Vagina (tissue), 2 donors: ENCODE data around the gene PLEKHM1. TPM values are rescaled to one million over a fixed set of nuclear protein-coding genes. Genes with fewer than 3 reads are reported as not detected.

Source experiments
- DNase-seq, 2 donors: peaks; one replicate each; pipeline ENCODE4 v3.0.0-alpha.2; 2017; ENCODE audit errors: extremely low spot score in 2 of 2
- H3K27ac ChIP-seq: fragments of 200-600 bp; sonication (generic); one replicate; pipeline ENCODE4 v1.5.1; 2019
- H3K27me3 ChIP-seq: fragments of 200-600 bp; sonication (generic); one replicate; pipeline ENCODE4 v1.5.1; 2019
- H3K36me3 ChIP-seq, 2 donors: fragments of 200-600 bp; sonication (generic); one replicate each; pipeline ENCODE4 v1.5.1; 2017 to 2019
- H3K4me1 ChIP-seq: fragments of 200-600 bp; sonication (generic); one replicate; pipeline ENCODE4 v1.5.1; 2019
- H3K4me3 ChIP-seq, 2 donors: fragments of 200-600 bp; sonication (generic); 1 replicate in 1 of 2; 2 replicates in 1 of 2; pipeline ENCODE4 v1.5.1; 2016 to 2019
- H3K9me3 ChIP-seq: fragments of 200-600 bp; sonication (generic); one replicate; pipeline ENCODE4 v1.5.1; 2019
- POLR2A ChIP-seq, 2 donors: fragments of 450-650 bp; IDR thresholded peaks; one replicate each; pipeline ENCODE4 v1.6.1; 2017; ENCODE audit warnings: antibody characterized with exemption in 2 of 2, mild to moderate bottlenecking in 2 of 2, moderate library complexity in 2 of 2
- POLR2AphosphoS5 ChIP-seq, 2 donors: sonication (generic); formaldehyde crosslinking; IDR thresholded peaks; one replicate each; pipeline ENCODE4 v1.9.0; 2017; ENCODE audit warnings: antibody characterized with exemption in 2 of 2, mild to moderate bottlenecking in 2 of 2, low read depth in 1 of 2; ENCODE audit not compliant: insufficient read depth in 1 of 2
- intact Hi-C: fragments of 100-400 bp; cut with DNase I; formaldehyde crosslinking; loops from one replicate; pipeline ENCODE4 v1.15.1; 2023
- total RNA-seq: library from RNA; depleted of rRNA; stranded (reverse); fragments of >200 nt; gene quantifications from one replicate; pipeline ENCODE4 v1.2.3, GENCODE V29; 2016
- TF ChIP-seq, protein P1 (sequence below), 3 experiments: fragments of 450-650 bp in 2 of 3; fragments of 200-600 bp in 1 of 3; sonication (generic) in 1 of 3; IDR thresholded peaks; one replicate each; pipeline ENCODE4 v1.5.1; 2017 to 2019; ENCODE audit warnings: antibody characterized with exemption in 3 of 3, mild to moderate bottlenecking in 2 of 3, moderate library complexity in 2 of 3

PLEKHM1 gene
- total RNA-seq, 1 donor from 2014 or later: 93.1 TPM

DNA sequence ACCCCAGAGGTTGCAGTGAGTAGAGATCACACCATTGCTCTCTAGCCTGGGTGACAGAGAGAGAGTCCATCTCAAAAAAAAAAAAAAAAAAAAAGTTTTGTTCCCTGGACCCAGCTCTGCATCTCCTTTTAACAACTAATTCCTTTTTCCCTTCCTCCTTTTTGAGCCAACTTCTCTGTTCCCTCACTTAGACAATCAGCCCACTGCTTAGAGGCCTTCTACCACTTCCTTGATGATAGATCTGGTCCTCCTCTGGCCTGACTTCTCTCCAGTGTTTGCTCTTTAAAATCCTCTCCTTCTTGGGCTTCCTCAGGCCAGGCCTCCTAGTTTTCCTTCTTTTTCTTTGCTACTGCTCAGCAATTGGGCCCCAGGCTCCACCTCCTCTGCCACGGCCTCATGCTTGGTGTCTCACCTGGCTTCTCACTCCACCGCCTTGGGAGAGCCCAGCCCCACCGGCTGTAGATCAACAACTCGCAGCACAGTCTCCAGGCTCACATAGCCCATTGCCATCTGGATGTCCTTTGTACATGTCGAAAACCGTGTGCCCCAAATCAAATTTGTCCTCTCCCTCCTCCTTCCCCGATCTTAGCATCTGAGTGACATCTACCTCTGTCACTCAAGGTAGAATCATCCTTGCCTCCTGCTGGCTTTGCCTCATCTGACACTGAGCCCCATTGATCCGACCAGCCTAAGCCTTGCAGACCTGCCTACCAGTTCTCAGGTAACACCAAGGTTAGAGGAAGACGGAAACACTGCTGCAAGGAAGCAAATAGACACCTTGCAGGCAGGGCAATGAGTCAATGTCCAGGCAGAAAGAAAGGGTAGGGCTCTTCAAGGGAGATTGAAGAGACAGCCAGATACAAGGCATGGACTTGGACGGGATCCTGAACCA lies 75.3 kb downstream of the PLEKHM1 start:
- TF ChIP-seq POLR2A (IDR thresholded peaks at IDR 0.05): no peak
- Histone ChIP-seq H3K27ac (no peak overlapping the region), H3K9me3 (no peaks in the 10 kb centered on the region), H3K36me3 (no peaks in the 10 kb centered on the region), H3K4me1 (peaks cover 31% of the 10 kb centered on the region), H3K4me3 (no peak overlapping the region), H3K27me3 (no peaks in the 10 kb centered on the region)
- DNase-seq: no peak
- intact Hi-C loops: no loop called here

DNA sequence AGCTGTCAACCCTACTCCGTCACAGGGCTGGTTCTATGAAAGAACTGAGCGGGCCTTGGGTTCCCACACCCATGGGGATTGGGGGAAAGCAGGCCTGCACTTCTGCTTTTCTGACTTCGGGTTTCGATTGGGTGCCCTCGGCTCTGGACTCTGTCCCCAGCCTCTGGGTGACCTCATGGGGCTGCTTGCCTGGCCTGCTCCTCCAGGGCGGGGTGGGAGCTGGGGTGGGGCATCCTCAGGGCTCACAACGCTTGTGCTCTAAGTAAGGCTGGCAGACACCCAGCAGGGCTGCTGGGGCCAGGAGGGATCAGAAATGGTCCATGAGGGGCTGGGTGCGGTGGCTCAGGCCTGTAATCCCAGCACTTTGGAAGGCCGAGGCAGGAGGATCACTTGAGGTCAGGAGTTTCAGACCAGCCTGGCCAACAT lies 77.0 kb downstream of the PLEKHM1 start:
- peaks cover 41% of the 10 kb centered on the region for H3K4me1 ChIP-seq
- peak overlapping the region; percentile 28 for H3K27ac ChIP-seq
- no peak for DNase-seq
- no peaks in the 10 kb centered on the region for H3K36me3 ChIP-seq
- no peaks in the 10 kb centered on the region for H3K27me3 ChIP-seq
- intact Hi-C loops: no loop called here
- no peak overlapping the region for H3K4me3 ChIP-seq
- TF ChIP-seq, protein P1, sequence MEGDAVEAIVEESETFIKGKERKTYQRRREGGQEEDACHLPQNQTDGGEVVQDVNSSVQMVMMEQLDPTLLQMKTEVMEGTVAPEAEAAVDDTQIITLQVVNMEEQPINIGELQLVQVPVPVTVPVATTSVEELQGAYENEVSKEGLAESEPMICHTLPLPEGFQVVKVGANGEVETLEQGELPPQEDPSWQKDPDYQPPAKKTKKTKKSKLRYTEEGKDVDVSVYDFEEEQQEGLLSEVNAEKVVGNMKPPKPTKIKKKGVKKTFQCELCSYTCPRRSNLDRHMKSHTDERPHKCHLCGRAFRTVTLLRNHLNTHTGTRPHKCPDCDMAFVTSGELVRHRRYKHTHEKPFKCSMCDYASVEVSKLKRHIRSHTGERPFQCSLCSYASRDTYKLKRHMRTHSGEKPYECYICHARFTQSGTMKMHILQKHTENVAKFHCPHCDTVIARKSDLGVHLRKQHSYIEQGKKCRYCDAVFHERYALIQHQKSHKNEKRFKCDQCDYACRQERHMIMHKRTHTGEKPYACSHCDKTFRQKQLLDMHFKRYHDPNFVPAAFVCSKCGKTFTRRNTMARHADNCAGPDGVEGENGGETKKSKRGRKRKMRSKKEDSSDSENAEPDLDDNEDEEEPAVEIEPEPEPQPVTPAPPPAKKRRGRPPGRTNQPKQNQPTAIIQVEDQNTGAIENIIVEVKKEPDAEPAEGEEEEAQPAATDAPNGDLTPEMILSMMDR (IDR thresholded peaks at IDR 0.05): no peak
- TF ChIP-seq POLR2AphosphoS5 (IDR thresholded peaks at IDR 0.05; ENCODE audit: insufficient read depth in 1 of 2, low read depth in 1 of 2): no peak
- no peaks in the 10 kb centered on the region for H3K9me3 ChIP-seq

DNA sequence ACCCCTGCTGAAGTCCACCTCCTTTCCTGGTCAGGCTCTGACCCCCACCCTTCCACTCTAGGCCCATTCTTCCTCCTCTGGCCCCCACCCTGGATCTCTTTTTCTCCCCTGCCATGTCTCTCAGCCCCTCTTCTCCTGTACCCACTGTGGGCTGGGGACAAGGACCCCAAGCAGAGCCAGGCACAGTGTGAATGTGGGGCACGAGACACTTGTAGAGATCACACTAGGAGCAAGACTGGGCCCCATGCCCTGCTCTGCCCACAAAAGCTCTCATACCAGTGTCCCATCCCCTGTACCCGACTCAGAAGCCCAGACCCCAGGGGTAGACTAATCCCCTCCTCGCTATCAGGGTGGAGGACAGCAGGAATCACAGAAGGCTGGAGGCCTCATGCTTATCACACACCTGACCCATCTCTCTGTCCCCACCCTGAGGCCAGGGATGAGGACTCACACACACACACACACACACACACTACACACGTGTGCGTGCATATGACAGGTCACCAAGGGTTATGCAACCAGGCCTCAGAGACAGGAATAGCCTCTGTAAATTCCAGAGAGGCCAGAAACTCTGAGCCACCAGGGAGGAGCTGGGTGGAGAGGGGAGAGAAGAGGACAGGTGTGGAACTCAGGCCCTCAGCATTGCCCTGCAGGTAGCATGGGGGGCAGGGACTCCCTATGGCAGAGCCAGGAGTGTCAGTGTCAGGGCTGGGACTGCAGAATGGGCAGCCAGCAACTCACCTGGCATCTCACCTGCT lies 79.0 kb downstream of the PLEKHM1 start:
- no peak overlapping the region for H3K4me3 ChIP-seq
- no peak for TF ChIP-seq POLR2AphosphoS5 (IDR thresholded peaks at IDR 0.05; ENCODE audit: insufficient read depth in 1 of 2, low read depth in 1 of 2)
- TF ChIP-seq POLR2A (IDR thresholded peaks at IDR 0.05): no peak
- TF ChIP-seq, protein P1 (IDR thresholded peaks at IDR 0.05): no peak
- no peaks in the 10 kb centered on the region for H3K36me3 ChIP-seq
- DNase-seq: no peak
- H3K4me1 ChIP-seq: peaks cover 57% of the 10 kb centered on the region
- peak overlapping the region; percentile 72 for H3K27ac ChIP-seq
- intact Hi-C loops: no loop called here
- H3K9me3 ChIP-seq: no peaks in the 10 kb centered on the region
- H3K27me3 ChIP-seq: no peaks in the 10 kb centered on the region

DNA sequence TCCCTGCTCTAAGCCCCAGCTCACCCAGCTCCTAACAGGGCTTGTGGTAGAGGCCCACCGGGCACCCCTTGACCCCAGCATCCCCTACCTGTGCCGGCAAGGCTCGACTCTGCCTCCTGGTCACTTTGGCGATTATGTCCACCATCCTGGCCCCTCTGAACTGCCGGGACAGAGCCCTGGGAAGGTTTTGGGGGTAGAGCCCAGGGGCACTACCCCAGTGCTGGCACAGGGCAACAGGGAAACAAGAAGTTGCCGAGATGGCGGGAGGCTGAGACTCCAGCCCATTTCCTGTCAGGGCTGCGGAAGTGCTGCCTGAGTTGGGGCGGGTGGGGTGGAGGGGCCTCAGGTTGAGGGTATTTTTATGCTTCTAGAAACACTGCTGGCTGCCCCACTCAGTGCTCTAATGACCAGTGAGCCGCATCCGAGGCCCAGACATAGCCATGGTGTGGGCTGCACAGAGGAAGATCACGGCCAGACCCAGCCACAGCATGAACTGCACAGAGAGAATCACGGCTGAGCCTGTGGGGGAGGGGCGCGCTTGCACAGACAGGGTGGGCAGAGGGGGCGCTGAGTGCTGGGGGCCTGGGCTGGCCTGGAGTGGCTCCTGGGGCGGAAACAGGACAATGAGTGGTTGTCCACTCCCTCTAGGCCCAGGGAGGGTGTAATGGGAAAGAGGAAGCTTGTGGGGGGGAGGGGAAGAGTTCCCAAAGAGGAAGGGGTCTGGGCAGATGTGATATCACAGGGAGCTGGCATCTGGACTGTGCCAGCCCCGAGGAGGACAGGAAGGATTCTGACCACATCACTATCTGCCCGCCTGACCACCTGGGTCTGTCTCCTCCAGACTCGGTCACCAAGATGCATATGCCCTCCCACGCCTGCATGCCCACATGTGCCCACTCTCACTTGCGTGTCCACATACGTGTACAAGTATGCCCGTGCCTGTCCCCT lies 80.1 kb downstream of the PLEKHM1 start:
- TF ChIP-seq POLR2AphosphoS5 (IDR thresholded peaks at IDR 0.05; ENCODE audit: insufficient read depth in 1 of 2, low read depth in 1 of 2) (no peak), POLR2A (IDR thresholded peaks at IDR 0.05) (no peak)
- TF ChIP-seq, protein P1 (IDR thresholded peaks at IDR 0.05): no peak
- intact Hi-C loops: no loop called here
- no peaks in the 10 kb centered on the region for H3K27me3 ChIP-seq
- H3K9me3 ChIP-seq: no peaks in the 10 kb centered on the region
- peaks cover 0 to 4% of the 10 kb centered on the region in 2 donors for H3K36me3 ChIP-seq
- no peak for DNase-seq
- peaks cover 65% of the 10 kb centered on the region for H3K4me1 ChIP-seq
- H3K4me3 ChIP-seq: peak overlapping the region; percentile 29 to 32
- peak overlapping the region; percentile 72 for H3K27ac ChIP-seq

DNA sequence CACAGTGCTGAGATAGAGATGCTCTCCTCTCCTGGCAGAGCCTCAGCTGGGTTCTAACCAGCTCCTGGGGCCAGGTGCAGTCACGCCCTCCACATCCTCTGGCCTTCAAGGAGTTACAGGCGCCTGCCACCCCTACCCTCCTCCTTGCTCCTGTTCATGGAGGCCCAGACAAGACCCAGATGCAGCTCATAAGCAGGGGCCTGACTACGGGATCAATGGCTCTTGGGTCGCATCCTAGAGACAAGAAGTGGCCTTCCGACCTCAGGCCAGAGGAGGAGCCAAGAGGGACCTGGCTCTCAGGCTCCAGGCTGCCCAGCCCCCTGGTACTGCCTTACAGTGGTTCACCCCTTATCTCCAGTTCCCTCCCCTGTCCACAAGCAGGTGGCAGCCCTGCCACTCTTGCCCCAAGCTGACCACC lies 80.9 kb downstream of the PLEKHM1 start:
- peak overlapping the region; percentile 72 for H3K27ac ChIP-seq
- peaks cover 68% of the 10 kb centered on the region for H3K4me1 ChIP-seq
- H3K36me3 ChIP-seq: peaks cover 0 to 7% of the 10 kb centered on the region in 2 donors
- intact Hi-C loops: no loop called here
- peak overlapping the region; percentile 29 to 32 for H3K4me3 ChIP-seq
- TF ChIP-seq POLR2AphosphoS5 (IDR thresholded peaks at IDR 0.05; ENCODE audit: insufficient read depth in 1 of 2, low read depth in 1 of 2): no peak
- TF ChIP-seq, protein P1 (IDR thresholded peaks at IDR 0.05): no peak
- TF ChIP-seq POLR2A (IDR thresholded peaks at IDR 0.05): no peak
- DNase-seq: no peak
- H3K27me3 ChIP-seq: no peaks in the 10 kb centered on the region
- H3K9me3 ChIP-seq: no peaks in the 10 kb centered on the region
